ENCODE results near the gene WDR6.

Gene WDR6

DNA sequence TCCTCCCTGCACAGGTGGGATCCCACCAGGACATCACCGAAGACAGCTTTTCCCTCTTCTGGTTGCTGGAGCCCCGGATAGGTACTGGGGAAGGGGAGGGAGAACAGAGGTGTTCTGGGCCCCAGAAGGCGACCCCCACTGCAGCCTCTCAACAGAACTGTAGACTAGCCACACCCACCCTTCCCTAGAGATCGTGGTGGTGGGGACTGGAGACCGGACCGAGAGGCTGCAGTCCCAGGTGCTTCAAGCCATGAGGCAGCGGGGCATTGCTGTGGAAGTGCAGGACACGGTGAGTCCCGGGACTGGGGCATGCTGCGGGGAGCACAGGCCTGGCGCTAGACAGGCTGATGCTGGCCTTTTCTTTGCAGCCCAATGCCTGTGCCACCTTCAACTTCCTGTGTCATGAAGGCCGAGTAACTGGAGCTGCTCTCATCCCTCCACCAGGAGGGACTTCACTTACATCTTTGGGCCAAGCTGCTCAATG lies 15.5 kb downstream of the WDR6 start:
- H4K20me1 ChIP-seq (ENCODE audit: insufficient read depth, low read length): peaks cover 4% of the 10 kb centered on the region; the same call in 1 of the 2 replicates
- no peaks in the 10 kb centered on the region for H3K27me3 ChIP-seq (ENCODE audit: low read depth, low read length)
- peaks cover 22% of the 10 kb centered on the region for H3K4me1 ChIP-seq (ENCODE audit: low read length)
- TF ChIP-seq, protein P1, sequence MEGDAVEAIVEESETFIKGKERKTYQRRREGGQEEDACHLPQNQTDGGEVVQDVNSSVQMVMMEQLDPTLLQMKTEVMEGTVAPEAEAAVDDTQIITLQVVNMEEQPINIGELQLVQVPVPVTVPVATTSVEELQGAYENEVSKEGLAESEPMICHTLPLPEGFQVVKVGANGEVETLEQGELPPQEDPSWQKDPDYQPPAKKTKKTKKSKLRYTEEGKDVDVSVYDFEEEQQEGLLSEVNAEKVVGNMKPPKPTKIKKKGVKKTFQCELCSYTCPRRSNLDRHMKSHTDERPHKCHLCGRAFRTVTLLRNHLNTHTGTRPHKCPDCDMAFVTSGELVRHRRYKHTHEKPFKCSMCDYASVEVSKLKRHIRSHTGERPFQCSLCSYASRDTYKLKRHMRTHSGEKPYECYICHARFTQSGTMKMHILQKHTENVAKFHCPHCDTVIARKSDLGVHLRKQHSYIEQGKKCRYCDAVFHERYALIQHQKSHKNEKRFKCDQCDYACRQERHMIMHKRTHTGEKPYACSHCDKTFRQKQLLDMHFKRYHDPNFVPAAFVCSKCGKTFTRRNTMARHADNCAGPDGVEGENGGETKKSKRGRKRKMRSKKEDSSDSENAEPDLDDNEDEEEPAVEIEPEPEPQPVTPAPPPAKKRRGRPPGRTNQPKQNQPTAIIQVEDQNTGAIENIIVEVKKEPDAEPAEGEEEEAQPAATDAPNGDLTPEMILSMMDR (IDR thresholded peaks at IDR 0.05; ENCODE audit: low read depth, low read length): no peak
- no peak for TF ChIP-seq EZH2phosphoT487 (IDR thresholded peaks at IDR 0.05; ENCODE audit: low read depth)
- H3K4me2 ChIP-seq (ENCODE audit: low read length): peak overlapping the region; percentile 95
- peak overlapping the region; percentile 88 for H3K4me3 ChIP-seq (ENCODE audit: low read length)
- H3K27ac ChIP-seq (ENCODE audit: low read length): peak overlapping the region; percentile 88
- H2AFZ ChIP-seq (ENCODE audit: low read depth, low read length): no peak overlapping the region
- peaks cover 81% of the 10 kb centered on the region for H3K79me2 ChIP-seq (ENCODE audit: low read length)
- peak overlapping the region; percentile 98 for H3K9ac ChIP-seq (ENCODE audit: low read length)
- H3K9me3 ChIP-seq (ENCODE audit: insufficient read depth, low read length): no peaks in the 10 kb centered on the region
- H3K36me3 ChIP-seq (replicated peaks; ENCODE audit: low read depth, low read length): peaks cover 52% of the 10 kb centered on the region

DNA sequence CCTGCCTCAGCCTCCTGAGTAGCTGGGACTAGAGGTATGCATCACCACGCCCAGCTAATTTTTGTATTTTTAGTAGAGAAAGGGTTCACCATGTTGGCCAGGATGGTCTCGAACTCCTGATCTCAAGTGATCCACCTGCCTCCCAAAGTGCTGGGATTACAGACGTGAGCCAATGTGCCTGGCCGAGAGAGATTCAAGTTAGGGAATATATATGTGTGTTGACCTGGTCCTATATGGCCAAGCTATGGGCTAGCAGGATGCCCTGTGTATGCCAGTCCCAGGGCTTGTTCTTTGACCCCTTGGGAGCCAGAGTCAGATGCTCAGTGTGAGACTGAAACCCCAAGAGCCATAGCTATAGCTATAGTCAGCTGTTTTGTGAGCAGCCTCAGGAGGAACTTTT lies 16.6 kb downstream of the WDR6 start:
- H4K20me1 ChIP-seq (ENCODE audit: insufficient read depth, low read length): peaks cover 4% of the 10 kb centered on the region; the same call in 1 of the 2 replicates
- H2AFZ ChIP-seq (ENCODE audit: low read depth, low read length): no peak overlapping the region
- no peaks in the 10 kb centered on the region for H3K9me3 ChIP-seq (ENCODE audit: insufficient read depth, low read length)
- H3K36me3 ChIP-seq (replicated peaks; ENCODE audit: low read depth, low read length): peaks cover 62% of the 10 kb centered on the region
- H3K4me1 ChIP-seq (ENCODE audit: low read length): peaks cover 30% of the 10 kb centered on the region
- H3K27ac ChIP-seq (ENCODE audit: low read length): no peak overlapping the region
- H3K9ac ChIP-seq (ENCODE audit: low read length): no peak overlapping the region
- TF ChIP-seq, protein P1 (IDR thresholded peaks at IDR 0.05; ENCODE audit: low read depth, low read length): no peak
- TF ChIP-seq EZH2phosphoT487 (IDR thresholded peaks at IDR 0.05; ENCODE audit: low read depth): no peak
- H3K4me3 ChIP-seq (ENCODE audit: low read length): no peak overlapping the region
- peaks cover 91% of the 10 kb centered on the region for H3K79me2 ChIP-seq (ENCODE audit: low read length)
- no peak overlapping the region for H3K4me2 ChIP-seq (ENCODE audit: low read length)
- H3K27me3 ChIP-seq (ENCODE audit: low read depth, low read length): no peaks in the 10 kb centered on the region

DNA sequence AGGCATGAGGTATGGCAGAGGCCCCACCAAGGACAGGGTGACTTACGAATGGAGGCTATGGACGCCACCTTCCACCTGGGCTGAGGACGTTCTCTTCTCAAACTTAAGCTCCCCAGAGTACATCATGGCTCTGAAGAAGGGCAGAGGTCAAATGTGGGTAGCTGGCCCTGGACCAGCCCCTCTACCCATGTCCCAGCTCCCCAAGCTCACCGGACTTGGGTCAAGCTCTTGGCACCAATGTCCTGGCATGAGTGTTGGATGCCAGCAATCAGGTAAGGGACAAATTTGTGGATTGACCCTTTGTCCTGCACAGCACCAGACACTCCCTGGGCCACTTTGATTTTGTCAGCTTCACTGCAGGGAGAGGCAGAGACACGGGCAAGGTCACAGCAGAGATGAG lies 17.3 kb downstream of the WDR6 start:
- Histone ChIP-seq H3K9ac (ENCODE audit: low read length) (no peak overlapping the region), H3K27me3 (ENCODE audit: low read depth, low read length) (no peaks in the 10 kb centered on the region), H3K4me3 (ENCODE audit: low read length) (no peak overlapping the region), H4K20me1 (ENCODE audit: insufficient read depth, low read length) (peaks cover 4% of the 10 kb centered on the region; the same call in 1 of the 2 replicates), H3K9me3 (ENCODE audit: insufficient read depth, low read length) (no peaks in the 10 kb centered on the region), H3K27ac (ENCODE audit: low read length) (no peak overlapping the region), H3K4me1 (ENCODE audit: low read length) (peaks cover 28% of the 10 kb centered on the region), H3K79me2 (ENCODE audit: low read length) (peaks cover 91% of the 10 kb centered on the region), H3K36me3 (replicated peaks; ENCODE audit: low read depth, low read length) (peaks cover 62% of the 10 kb centered on the region), H2AFZ (ENCODE audit: low read depth, low read length) (no peak overlapping the region), H3K4me2 (ENCODE audit: low read length) (no peak overlapping the region)
- no peak for TF ChIP-seq EZH2phosphoT487 (IDR thresholded peaks at IDR 0.05; ENCODE audit: low read depth)
- TF ChIP-seq, protein P1 (IDR thresholded peaks at IDR 0.05; ENCODE audit: low read depth, low read length): no peak

DNA sequence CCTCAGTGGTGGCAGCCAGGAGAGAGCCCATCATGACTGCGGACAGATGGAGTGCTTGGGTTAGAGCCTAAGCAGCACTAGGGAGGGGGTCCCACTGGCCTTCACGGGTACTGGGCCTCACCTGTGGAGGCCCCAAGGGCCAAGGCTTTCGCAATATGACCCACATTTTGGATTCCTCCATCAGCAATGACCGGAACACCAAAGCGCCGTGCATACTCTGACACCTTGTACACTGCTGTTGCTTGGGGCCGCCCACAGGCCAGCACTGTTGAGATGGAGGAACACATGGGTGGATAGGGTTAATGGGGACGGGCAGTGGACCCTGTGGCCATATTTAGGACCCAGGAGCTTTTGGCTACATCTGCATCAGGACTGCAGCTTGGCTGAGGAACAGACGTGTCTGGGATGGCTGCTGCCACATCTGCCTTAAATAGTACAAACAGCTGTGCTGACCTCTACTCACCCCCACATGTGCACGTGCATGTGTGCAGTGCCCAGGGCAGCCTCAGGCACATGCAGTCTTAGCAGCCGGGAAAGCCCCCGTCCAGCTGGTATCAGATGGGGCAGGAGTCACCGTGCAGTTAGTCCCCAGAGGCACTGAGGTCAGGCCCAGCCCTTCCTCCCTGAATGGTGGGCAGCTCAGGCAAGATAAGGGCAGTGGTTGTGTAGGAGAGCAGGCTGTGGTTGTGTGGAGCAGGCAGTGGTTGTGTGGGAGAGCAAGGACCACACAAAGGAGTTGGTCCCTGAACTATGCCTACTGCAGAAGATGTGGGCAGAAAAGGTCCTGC lies 18.0 kb downstream of the WDR6 start:
- H3K27me3 ChIP-seq (ENCODE audit: low read depth, low read length): no peaks in the 10 kb centered on the region
- H3K27ac ChIP-seq (ENCODE audit: low read length): no peak overlapping the region
- H2AFZ ChIP-seq (ENCODE audit: low read depth, low read length): no peak overlapping the region
- no peak overlapping the region for H3K9ac ChIP-seq (ENCODE audit: low read length)
- peaks cover 83% of the 10 kb centered on the region for H3K79me2 ChIP-seq (ENCODE audit: low read length)
- no peaks in the 10 kb centered on the region for H4K20me1 ChIP-seq (ENCODE audit: insufficient read depth, low read length)
- no peak overlapping the region for H3K4me2 ChIP-seq (ENCODE audit: low read length)
- peaks cover 24% of the 10 kb centered on the region for H3K4me1 ChIP-seq (ENCODE audit: low read length)
- H3K36me3 ChIP-seq (replicated peaks; ENCODE audit: low read depth, low read length): peaks cover 60% of the 10 kb centered on the region
- no peak overlapping the region for H3K4me3 ChIP-seq (ENCODE audit: low read length)
- no peak for TF ChIP-seq EZH2phosphoT487 (IDR thresholded peaks at IDR 0.05; ENCODE audit: low read depth)
- TF ChIP-seq, protein P1 (IDR thresholded peaks at IDR 0.05; ENCODE audit: low read depth, low read length): no peak
- no peaks in the 10 kb centered on the region for H3K9me3 ChIP-seq (ENCODE audit: insufficient read depth, low read length)
